Suprapubic skin (tissue), 4 donors: ENCODE data around the gene GC.

Source experiments
- CTCF ChIP-seq, 2 donors: fragments of 200-600 bp in 1 of 2; fragments of 450-650 bp in 1 of 2; sonication (generic) in 1 of 2; IDR thresholded peaks; one replicate each; pipeline ENCODE4 v1.5.1; 2016 to 2019; ENCODE audit warnings: antibody characterized with exemption in 2 of 2, mild to moderate bottlenecking in 1 of 2, moderate library complexity in 1 of 2
- POLR2A ChIP-seq, 2 donors: fragments of 450-650 bp; IDR thresholded peaks; one replicate each; pipeline ENCODE4 v1.6.1; 2017; ENCODE audit warnings: antibody characterized with exemption in 2 of 2, mild to moderate bottlenecking in 2 of 2, moderate library complexity in 2 of 2
- POLR2AphosphoS5 ChIP-seq, 3 donors: sonication (generic); formaldehyde crosslinking; IDR thresholded peaks; one replicate each; pipeline ENCODE4 v1.6.1; 2017; ENCODE audit warnings: antibody characterized with exemption in 3 of 3

GRCh38 chr4:71807469-71807868 is 23.6 kb upstream of the GC start:
- TF ChIP-seq CTCF (IDR thresholded peaks at IDR 0.05): no peak
- TF ChIP-seq POLR2AphosphoS5 (IDR thresholded peaks at IDR 0.05): no peak
- no peak for TF ChIP-seq POLR2A (IDR thresholded peaks at IDR 0.05)
